HG02610 (cell line): ENCODE measurements around the gene GPC6.
A peak's percentile ranks its signal among the peaks of the same experiment; 100 is the strongest.
"Not testable (repeated sequence)": the region's sequence is repeated elsewhere in the genome, so short reads cannot be mapped to it uniquely, and the experiment has no call there.

Experiments
- ATAC-seq: cut with Tn5 transposase; IDR thresholded peaks from one replicate; pipeline ENCODE4 v1.9.1; 2021; ENCODE audit warnings: mild to moderate bottlenecking, moderate library complexity; ENCODE audit not compliant: unreplicated experiment

GPC6 gene

DNA sequence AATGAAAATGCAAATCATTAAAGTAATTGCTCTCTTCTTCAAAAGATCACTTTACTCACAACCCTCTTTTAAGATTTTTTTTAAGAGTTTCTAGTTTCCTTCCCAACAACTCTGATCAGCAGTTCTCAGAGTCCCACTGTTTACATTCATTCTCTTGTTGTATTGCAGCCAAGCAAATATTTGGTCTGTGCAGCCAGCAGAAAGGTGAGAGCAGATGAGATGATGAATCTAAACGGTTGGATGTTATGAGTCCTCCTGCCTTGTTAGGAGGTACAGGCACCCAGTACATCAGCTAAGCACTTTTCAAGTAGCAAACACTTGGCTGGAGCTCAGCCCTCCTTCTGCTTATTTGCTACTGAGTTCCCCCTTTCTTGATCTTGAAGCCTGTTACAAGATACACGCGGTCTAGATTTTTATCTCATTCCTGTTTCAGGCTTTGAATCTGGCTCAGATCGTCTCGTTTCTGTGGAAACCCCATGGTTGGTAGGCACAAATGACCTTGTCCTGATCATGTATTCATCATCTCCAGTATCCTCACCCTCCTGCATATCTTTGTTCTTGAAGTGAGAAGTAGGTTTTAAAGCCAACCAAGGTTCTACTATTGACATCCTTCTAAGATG, 952.1 kb downstream of the GPC6 start:
- no peak for ATAC-seq

DNA sequence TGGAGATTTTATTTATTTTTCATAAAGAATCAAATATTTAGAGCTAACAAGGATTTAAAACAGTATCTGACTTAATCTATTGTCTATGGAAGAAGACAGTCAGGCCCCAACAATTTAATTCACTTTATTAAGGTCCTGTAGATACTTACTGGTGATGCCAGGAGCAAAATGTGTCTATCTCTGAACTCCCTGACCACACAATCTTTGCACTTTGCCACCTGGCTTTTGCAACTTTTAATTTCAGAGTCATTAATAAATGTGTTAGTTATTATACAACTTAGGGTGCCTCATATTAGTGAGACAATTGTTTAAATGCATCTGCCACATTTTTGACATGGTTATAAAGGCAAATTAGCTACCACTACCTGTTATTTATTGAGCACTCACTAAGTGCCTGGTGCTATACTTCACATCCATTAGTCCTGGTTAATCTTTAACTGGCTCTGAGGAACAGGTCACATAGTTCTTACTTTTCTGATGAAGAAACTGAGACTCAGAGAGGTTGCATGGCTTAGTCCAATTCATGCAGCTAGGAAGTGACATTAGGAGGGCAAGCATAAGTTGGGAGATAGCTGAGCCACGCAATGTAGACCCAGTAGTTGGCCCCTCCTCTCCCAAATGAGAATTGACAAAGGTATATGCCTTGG, 955.0 kb downstream of the GPC6 start:
- ATAC-seq = no peak

DNA sequence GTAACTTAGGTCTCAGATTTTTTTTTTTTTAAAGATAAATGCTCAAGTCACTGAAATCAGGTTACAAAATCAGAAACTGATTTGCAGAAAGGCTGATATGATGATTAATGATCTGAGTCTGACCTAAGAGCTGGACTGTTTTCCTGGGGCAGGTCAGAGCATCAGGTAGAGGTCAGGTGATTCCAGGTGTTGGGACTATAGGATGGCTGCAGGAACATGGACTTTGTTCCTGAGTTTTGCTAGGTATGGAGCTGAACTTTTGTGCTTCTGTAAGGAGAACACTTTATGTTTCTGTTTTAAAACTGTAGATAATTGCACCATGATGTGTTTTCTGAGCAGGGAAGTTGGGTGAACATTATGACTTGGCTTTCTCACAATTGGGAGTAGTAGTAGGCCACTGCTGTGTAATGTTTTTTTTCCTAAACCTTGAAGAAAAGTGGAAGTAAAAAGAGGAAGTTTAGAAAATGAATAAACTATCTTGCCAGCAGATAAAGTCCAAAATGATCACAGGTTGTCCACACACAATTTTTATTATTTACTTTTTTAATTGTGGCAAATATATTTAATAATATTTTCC, 955.7 kb downstream of the GPC6 start:
- ATAC-seq = no peak

DNA sequence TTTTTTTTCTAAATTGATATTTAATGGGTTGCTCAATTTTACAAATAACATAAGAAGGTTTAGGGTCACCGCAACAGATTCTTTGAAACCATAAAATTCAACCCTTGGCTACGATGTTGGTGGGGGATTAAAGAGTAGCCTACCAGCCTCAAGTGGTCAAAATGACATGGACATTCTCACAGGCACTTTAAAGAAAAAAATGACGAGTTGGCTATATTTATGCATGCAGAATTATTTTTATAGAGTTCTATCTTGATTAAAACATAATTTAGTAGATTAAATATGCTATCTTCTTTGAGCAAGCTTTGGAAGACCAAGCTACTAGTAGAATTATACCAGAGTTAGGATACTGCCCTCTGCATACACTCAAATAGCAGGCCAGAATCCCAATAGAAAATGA, 959.9 kb downstream of the GPC6 start:
- no peak for ATAC-seq

DNA sequence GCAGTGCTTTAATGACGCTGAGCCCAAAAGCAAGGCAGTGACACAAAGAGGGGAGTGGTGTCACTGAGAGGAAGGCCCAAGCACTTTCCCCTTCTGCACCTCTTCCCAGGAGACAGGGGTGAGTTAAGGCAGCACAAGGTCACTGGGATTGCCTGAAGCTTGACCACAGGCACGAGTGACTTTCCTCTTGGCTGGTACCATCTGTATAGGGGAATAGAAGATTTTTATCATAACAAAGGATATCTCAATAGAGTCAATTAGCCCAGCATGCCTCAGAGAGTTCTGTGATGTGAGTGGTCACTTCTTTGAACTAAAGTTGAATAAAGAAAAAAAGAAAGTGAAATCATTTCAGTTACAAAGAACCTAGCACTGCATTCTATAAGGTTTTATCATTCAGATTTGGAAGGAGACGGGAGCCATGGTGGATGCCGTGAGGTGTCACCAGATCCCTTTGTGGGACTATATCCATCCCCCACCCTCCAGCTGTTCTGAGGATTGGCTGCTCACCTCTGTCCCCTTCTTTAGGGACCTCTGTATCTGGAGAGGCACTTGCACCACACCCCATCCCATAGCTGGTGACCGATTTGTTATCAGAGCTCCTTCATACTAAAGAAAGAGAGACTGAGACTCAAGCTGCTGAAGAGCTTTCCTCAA, 961.7 kb downstream of the GPC6 start:
- ATAC-seq = no peak

DNA sequence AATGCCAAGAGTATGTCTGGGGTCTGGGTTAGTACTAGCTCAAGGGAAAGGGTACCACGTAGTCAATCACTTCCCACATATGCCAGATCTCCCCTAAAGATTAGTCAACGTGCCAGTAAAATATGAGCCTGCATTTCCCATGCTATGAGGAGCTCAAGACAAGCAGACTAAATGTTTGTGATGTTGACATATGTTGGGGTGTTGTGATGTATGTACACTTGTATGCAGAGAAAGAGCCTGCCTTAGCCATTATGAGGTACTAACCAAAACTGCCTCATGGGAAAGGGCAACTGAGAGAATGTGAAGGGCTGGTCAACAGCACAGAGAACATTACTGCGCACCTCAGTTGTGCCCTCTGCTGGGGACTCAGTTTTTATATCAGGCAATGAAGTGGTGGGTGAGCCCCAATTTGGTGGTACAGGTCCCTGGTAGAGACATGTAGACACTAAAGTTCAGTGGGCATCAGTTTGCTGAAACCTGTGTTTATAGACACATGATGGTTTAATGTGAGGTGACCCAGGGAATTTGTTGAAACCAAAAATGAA, 965.9 kb downstream of the GPC6 start:
- no peak for ATAC-seq

DNA sequence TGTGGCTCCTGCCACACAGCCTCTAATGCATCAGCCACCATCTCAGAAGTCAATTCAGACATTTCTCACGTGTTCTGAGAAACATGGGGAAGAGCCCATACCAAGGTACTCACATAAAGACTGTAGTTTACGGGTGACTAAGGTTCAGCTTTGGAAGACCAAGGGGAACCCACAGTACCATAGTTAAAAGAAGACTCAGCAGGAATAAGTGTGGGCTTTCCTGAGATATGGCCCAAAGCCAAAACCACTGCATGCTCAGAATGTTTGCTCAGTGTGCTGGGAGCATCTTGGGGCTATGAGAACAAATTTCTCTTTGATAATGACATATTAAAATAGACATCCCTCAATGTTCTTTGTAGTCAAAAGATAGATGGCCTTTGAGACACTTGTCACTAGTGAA, 969.1 kb downstream of the GPC6 start:
- ATAC-seq = no peak

DNA sequence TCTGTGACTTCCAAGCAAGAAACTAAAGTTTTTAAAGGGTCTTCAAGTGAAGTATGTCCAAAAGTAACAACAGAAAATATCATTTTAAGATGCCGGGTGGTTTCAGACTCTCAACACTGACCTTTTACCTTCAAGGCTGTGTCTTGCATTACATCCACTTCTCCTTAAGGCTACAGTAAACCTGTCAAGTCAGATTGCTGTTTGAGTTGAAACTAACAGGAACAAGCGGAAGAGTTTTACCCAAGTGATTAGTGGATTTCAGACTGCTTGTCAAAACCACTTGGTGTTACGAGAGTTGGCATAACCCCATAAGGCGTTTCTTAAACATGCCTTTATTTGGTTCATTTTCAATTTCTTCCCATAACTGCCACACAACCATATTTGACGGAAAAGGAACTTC, 969.8 kb downstream of the GPC6 start:
- no peak for ATAC-seq

DNA sequence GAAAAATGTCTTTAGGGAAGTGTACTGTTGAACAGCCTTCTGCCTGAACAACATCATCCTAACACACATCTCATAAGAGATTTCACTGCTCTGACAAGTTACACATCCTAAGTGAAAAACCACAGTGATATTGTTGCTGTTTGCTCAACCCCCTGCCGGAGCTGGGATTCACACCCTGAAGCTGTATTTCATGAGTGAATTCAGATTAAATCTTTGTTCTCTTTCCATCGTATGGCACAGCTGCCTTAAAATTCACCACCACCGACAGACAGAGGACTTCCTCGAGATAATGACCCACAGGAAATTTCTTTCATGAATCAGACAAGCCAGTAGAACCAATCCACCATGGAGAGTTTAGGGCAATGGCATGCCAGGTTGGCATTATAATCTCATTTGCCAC, 972.1 kb downstream of the GPC6 start:
- ATAC-seq = no peak

DNA sequence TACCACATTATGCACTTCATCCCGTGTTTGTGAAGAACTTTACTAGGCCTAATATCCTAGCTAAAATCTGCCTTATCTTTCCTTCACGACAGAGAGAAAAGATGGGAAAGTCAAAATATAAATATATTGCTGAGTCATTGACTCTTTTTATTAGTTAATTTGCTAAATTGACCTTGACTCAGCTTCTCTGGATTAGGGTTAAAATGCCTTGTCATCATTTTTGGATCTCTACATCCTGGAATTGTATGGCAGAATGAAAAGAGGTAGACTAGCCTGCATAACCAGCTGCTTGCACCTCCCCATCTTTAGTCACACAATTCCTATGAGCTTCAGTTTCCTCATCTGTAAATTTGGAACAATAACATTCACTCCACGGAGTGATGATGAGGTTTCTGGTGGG, 972.5 kb downstream of the GPC6 start:
- no peak for ATAC-seq

DNA sequence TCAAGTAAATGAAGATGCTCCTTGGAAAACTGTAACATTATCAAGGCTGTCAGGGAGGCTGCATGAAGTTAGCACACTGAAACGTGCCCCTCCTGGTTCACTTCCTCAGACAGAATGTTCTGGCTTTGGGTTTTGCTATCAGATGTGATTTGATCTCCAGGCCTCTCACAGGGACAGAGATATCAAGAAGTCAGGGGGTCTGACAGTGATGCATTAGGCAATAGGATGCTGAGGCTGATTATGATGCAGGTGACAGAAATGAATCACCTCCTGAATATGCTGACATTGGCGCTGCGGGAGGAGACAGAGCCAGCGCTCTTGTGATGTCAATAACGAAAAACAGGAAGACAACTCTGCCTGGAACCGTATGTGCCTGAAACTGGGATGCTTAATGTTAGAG, 974.4 kb downstream of the GPC6 start:
- ATAC-seq = no peak

DNA sequence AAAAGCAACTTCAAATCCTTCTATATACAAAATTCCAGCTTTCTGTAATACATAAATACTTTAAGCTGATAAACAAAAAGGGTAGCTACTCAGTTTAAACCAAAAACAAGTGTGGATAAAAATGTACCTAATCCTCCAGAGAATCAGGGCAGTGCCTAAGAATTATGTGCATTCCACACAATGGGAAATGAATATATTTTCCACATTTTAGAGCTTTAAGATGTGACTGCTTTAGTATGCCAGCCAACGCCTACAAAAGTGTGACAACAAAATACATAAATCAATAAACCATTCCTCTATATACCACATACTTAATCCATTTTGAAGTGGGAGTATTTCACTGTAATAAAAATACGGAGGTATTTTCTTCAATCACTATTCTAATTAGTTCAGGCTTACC, 977.6 kb downstream of the GPC6 start:
- ATAC-seq = no peak

DNA sequence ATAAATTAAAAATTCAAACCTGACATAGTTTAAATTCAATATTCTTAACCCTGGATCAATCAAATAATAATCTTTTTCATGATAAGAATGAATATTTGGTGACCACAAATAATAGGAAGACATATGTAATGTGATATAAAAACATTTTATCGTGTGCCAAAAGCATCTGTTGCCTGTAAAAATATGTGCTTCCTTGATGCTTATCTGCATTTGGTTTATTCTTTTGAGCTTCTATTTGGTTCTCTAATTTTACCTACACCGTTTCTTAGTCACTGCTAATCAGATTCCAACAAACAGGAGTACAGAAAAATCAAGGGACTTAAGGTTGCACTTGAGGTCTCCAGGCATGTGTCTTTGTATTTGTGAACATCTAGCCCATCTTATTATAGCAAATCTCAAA, 978.3 kb downstream of the GPC6 start:
- no peak for ATAC-seq

DNA sequence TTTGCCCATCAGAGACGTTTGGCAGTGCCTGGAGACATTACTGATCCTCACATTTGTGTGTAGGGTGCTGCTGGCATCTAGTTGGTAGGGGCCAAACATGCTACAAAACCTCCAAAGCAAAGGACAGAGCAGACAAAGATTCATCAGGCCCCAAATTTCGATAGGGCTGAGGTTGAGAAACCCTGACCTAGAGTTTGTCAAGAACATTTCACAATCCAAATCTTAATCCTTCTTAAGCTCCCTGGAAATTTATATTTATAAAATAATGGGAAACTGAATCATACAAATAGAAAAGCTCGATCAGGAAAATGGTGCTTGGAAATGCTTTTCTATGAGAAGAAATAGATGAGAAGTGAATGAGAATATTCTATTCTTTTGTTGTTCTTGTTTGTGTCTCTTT, 979.3 kb downstream of the GPC6 start:
- ATAC-seq = no peak

DNA sequence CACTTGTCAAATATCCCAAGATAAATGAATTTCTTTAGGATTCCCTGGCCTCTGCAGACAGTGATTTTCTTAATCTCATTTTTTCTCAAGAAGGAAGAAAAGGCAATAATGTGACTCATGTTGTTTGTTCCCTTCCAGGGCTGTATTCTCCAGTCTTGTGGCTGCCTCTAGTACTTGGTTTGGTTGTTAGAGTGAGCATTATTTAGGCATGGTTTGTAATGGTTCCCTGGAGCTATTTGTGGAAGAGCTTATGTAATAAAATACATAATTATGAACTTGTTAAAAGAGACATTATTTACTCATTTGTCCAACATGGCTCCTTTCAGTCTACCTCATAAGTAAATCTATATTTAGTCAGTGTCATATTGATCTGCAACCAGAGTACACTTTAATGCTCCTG, 982.5 kb downstream of the GPC6 start:
- ATAC-seq = no peak

DNA sequence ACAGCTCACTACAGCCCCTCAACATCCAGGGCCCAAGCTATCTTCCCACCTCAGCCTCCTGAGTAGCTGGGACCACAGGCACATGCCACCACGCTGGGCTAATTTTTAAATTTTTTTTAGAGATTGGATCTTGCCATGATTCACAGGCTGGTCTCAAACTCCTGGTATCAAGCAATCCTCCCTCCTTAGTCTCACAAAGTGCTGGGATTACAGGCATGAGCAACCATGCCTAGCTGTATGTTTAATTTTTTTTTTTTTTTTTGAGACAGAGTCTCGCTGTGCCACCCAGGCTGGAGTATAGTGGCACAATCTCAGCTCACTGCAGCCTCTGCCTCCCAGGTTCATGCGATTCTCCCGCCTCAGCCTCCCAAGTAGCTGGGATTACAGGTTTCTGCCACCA, 983.3 kb downstream of the GPC6 start:
- not testable (repeated sequence) for ATAC-seq

DNA sequence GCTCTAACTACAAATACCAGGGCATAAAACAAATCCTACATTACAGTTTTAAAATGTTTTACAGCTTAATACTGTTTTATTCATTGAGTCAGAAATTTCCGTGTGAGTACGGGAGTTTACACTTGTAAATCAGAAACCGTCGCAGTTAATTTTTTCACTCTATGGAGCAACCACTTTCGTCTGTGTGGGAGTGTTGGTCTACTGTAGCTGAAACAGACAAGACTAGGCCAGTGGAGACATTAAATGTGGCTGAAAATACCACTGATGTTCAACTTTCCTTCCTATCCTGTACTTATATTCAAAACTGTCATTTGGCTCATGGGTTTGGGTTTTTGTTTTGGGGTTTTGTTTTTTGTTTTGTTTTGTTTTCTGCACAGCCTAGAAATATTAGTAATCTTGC, 984.2 kb downstream of the GPC6 start:
- ATAC-seq = peak; percentile 89

DNA sequence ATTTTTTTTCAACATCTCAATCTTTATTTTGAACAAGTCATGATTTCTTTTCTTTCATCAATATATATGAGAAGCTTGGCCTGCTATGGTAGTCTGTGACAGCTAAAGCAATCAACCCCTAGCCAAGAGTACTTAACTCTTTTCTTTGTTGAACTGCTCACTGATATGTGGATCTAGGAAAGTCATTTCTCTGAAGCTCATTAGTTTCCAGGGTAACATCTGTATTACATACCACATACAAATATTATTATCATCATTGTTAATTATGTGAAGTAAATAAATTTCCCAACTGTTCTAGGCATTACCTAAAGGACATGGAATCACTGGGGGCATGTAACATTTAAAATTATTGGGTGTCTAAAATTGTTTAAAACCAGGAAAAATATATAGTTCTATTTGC, 985.6 kb downstream of the GPC6 start:
- ATAC-seq = no peak

DNA sequence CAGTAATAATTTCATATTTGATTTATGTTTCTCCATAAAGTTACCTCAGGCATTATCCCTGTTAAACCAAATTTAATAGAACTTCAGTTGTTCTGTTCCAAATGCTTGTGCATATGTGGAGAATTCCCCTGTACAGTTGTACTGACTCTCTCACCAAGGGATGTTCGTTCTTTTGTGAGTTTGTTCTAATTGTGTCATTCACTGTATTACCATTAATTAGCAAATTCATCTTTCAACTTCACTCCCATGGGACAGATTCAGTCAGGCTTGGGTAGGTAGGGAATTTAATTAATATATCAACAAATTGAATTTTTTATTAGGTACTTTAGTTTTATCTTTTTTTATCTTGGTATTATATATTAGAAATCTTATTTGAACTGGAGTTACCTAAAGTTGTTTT, 987.5 kb downstream of the GPC6 start:
- ATAC-seq = no peak

DNA sequence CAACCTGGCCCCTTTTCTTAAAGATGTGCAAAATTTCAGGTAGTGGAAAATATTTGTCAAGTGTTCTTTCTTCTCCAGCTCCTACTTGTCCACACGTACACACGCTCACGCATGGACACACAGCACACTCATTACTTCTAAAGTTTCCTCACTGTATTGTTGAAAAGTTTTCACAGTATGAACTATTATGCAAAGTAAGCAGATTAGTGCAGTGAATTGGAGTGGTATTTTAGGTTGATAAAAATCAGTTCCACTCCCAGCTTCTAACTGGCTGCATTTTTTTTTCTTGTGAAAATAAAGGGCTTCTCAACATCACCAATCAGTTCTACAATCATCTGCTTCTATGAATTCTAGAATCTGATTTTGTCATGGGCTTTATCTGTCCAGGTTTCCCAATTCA, 988.4 kb downstream of the GPC6 start:
- ATAC-seq = no peak

DNA sequence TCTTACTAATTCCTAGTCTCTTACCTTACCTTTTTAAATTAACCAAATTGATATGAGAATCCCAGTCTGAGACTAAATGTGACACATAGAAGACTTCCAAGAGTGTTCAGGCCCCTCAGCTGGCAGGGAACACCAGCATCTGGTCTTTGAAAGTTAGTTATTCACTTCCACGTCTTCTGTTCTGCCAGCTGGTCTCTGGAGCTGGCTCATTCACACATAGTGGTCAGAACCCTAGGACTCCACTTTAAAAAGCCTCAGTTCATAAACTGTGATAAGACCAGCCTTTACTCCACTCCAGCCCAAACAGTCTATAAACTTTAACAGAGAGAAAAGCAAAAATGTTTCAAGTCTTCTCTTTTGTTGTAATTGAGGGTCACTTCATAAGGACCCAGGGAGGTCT, 989.9 kb downstream of the GPC6 start:
- no peak for ATAC-seq

DNA sequence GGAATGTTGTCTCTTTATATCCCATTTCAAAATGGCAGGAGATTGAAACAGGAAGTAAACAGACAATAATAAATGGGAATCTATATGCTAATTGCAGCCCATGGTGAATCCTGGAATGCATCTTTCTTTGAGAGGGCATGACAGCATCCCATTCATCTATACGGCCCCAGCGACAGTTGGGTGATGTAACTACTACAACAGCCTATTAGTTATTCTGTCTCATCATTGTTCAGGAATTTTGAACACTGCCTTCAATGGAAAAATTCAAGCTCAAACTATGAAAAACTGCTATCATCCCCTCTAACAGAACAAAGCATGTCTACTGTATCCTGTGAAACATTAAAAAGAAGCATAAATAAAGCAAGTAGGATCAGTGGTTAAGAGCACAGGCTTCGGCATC, 990.8 kb downstream of the GPC6 start:
- no peak for ATAC-seq
